ENCODE measurements around the gene BTNL3. TPM values are rescaled to one million over a fixed set of nuclear protein-coding genes. Genes with fewer than 3 reads are reported as not detected.

The BTNL3 gene
- total RNA-seq, 1 donor from 2014 or later: not detected

DNA sequence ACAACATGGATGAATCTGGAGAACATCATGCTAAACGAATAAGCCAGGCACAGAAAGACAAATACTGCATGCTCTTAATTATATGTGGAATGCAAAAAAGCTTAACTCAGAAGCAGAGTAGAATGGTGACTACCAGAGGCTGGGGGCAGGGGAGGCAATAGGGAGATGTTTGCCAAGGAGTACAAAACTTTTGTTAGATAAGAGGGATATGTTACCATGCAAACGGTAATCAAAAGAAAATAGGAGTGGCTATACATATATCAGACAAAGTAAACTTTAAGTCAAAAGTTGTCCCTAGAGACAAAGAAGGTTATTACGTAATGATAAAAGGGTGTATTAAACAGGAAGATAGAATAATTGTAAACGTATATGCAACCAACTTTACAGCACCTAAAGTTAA lies 17.8 kb upstream of the BTNL3 start:
- H3K4me1 Mint-ChIP-seq (ENCODE audit: low read depth, unreplicated experiment): no peaks in the 10 kb centered on the region
- H3K27me3 Mint-ChIP-seq (ENCODE audit: low read depth, unreplicated experiment): no peaks in the 10 kb centered on the region
- H3K79me2 ChIP-seq (ENCODE audit: insufficient read depth, low read length): no peaks in the 10 kb centered on the region
- no peaks in the 10 kb centered on the region for H3K9me3 ChIP-seq (ENCODE audit: insufficient read depth, low read depth, low read length)
- no peak overlapping the region for H3K4me3 Mint-ChIP-seq (ENCODE audit: unreplicated experiment)
- no peak overlapping the region for H3K9ac ChIP-seq (ENCODE audit: low read length)
- no peak overlapping the region for H3K4me2 ChIP-seq (ENCODE audit: low read length)
- H3K27ac Mint-ChIP-seq (ENCODE audit: unreplicated experiment): no peak overlapping the region
- TF ChIP-seq CTCF (IDR thresholded peaks at IDR 0.05; ENCODE audit: insufficient read depth, low read depth, low read length): no peak
- TF ChIP-seq EZH2 (IDR thresholded peaks at IDR 0.05; ENCODE audit: insufficient read depth, low read length): no peak
- no peaks in the 10 kb centered on the region for H3K27me3 ChIP-seq (ENCODE audit: insufficient read depth, low read length)
- H3K4me3 ChIP-seq (ENCODE audit: insufficient read depth, low read depth, low read length): no peak overlapping the region
- H3K4me1 ChIP-seq (ENCODE audit: insufficient read depth, low read length): no peaks in the 10 kb centered on the region
- no peaks in the 10 kb centered on the region for H4K20me1 ChIP-seq (ENCODE audit: insufficient read depth, low read length)
- no peaks in the 10 kb centered on the region for H3K36me3 Mint-ChIP-seq (ENCODE audit: low read depth, unreplicated experiment)
- H3K27ac ChIP-seq (ENCODE audit: low read depth, low read length): no peak overlapping the region
- H3K36me3 ChIP-seq (ENCODE audit: insufficient read depth, low read length): no peaks in the 10 kb centered on the region
- FAIRE-seq: no peak
- no peak overlapping the region for H2AFZ ChIP-seq (ENCODE audit: low read depth, low read length)
- no peak for DNase-seq (ENCODE audit: low read depth)
- H3K9me3 Mint-ChIP-seq (ENCODE audit: unreplicated experiment): no peaks in the 10 kb centered on the region

DNA sequence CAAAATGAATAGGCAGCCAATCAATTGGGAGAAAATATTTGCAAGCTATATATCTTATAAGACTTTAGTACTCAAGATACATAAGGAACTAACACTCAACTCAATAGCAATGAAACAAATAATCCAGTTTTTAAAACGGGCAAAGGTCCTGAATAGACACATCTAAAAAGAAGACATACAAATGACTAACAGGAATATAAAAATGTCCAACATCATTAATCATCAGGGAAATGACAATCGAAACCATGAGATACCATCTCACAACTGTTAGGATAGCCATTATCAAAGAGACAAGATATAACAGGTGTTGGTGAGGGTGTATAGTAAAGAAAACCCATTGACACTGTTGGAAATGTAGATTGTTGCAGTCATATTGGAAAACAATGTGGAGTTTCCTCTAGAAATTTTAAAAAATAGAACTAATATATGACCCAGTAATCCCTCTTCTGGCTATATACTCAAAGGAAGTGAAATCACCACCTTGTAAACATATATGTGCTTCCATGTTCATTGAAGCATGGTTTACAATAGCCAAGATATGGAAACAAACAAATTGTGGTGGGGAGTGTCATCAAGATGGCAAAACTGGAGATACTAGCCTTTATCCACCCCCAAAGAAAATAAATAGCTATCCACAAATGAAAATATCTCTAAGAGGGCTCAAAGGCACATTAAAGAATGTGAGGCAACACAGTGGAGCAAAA lies 13.9 kb upstream of the BTNL3 start:
- Mint-ChIP-seq H3K36me3 (ENCODE audit: low read depth, unreplicated experiment) (no peaks in the 10 kb centered on the region), H3K4me1 (ENCODE audit: low read depth, unreplicated experiment) (no peaks in the 10 kb centered on the region), H3K27me3 (ENCODE audit: low read depth, unreplicated experiment) (no peaks in the 10 kb centered on the region), H3K4me3 (ENCODE audit: unreplicated experiment) (no peak overlapping the region), H3K27ac (ENCODE audit: unreplicated experiment) (no peak overlapping the region), H3K9me3 (ENCODE audit: unreplicated experiment) (no peaks in the 10 kb centered on the region)
- Histone ChIP-seq H3K27ac (ENCODE audit: low read depth, low read length) (no peak overlapping the region), H3K9me3 (ENCODE audit: insufficient read depth, low read depth, low read length) (no peaks in the 10 kb centered on the region), H3K4me3 (ENCODE audit: insufficient read depth, low read depth, low read length) (no peak overlapping the region), H4K20me1 (ENCODE audit: insufficient read depth, low read length) (no peaks in the 10 kb centered on the region), H3K79me2 (ENCODE audit: insufficient read depth, low read length) (no peaks in the 10 kb centered on the region), H3K4me2 (ENCODE audit: low read length) (no peak overlapping the region), H3K36me3 (ENCODE audit: insufficient read depth, low read length) (no peaks in the 10 kb centered on the region), H3K9ac (ENCODE audit: low read length) (no peak overlapping the region), H3K4me1 (ENCODE audit: insufficient read depth, low read length) (no peaks in the 10 kb centered on the region), H2AFZ (ENCODE audit: low read depth, low read length) (no peak overlapping the region), H3K27me3 (ENCODE audit: insufficient read depth, low read length) (no peaks in the 10 kb centered on the region)
- no peak for FAIRE-seq
- no peak for DNase-seq (ENCODE audit: low read depth)
- TF ChIP-seq EZH2 (IDR thresholded peaks at IDR 0.05; ENCODE audit: insufficient read depth, low read length) (no peak), CTCF (IDR thresholded peaks at IDR 0.05; ENCODE audit: insufficient read depth, low read depth, low read length) (no peak)

GRCh38 chr5:180975338-180975737 lies 13.3 kb upstream of the BTNL3 start:
- H3K4me3 ChIP-seq (ENCODE audit: insufficient read depth, low read depth, low read length): no peak overlapping the region
- H3K9ac ChIP-seq (ENCODE audit: low read length): no peak overlapping the region
- peaks cover 2% of the 10 kb centered on the region for H3K9me3 ChIP-seq (ENCODE audit: insufficient read depth, low read depth, low read length)
- H3K27me3 Mint-ChIP-seq (ENCODE audit: low read depth, unreplicated experiment): no peaks in the 10 kb centered on the region
- no peaks in the 10 kb centered on the region for H3K36me3 Mint-ChIP-seq (ENCODE audit: low read depth, unreplicated experiment)
- no peak overlapping the region for H2AFZ ChIP-seq (ENCODE audit: low read depth, low read length)
- H3K4me1 Mint-ChIP-seq (ENCODE audit: low read depth, unreplicated experiment): no peaks in the 10 kb centered on the region
- H3K4me3 Mint-ChIP-seq (ENCODE audit: unreplicated experiment): no peak overlapping the region
- DNase-seq (ENCODE audit: low read depth) (no peak), FAIRE-seq (no peak)
- no peaks in the 10 kb centered on the region for H3K36me3 ChIP-seq (ENCODE audit: insufficient read depth, low read length)
- no peaks in the 10 kb centered on the region for H3K9me3 Mint-ChIP-seq (ENCODE audit: unreplicated experiment)
- no peak for TF ChIP-seq EZH2 (IDR thresholded peaks at IDR 0.05; ENCODE audit: insufficient read depth, low read length)
- TF ChIP-seq CTCF (IDR thresholded peaks at IDR 0.05; ENCODE audit: insufficient read depth, low read depth, low read length): no peak
- H3K27ac ChIP-seq (ENCODE audit: low read depth, low read length): no peak overlapping the region
- H4K20me1 ChIP-seq (ENCODE audit: insufficient read depth, low read length): no peaks in the 10 kb centered on the region
- H3K27ac Mint-ChIP-seq (ENCODE audit: unreplicated experiment): no peak overlapping the region
- no peaks in the 10 kb centered on the region for H3K27me3 ChIP-seq (ENCODE audit: insufficient read depth, low read length)
- no peaks in the 10 kb centered on the region for H3K4me1 ChIP-seq (ENCODE audit: insufficient read depth, low read length)
- no peak overlapping the region for H3K4me2 ChIP-seq (ENCODE audit: low read length)
- H3K79me2 ChIP-seq (ENCODE audit: insufficient read depth, low read length): no peaks in the 10 kb centered on the region
